Smooth muscle cell (in vitro differentiated cells): ENCODE measurements around the gene CACNA2D3. TPM values are rescaled to one million over a fixed set of nuclear protein-coding genes. Genes with fewer than 3 reads are reported as not detected.

ENCODE experiments used
- DNase-seq: peaks from one replicate; lab custom pipeline; 2025; ENCODE audit not compliant: unreplicated experiment; lab: John Stamatoyannopoulos, UW
- H2AFZ ChIP-seq: fragments of 200-600 bp; sonication (generic); 2 replicates; pipeline ENCODE4 v1.6.0; 2016; ENCODE audit warnings: antibody characterized with exemption, low read depth, mild to moderate bottlenecking
- H3F3A ChIP-seq: fragments of 200-600 bp; sonication (generic); 2 replicates; pipeline ENCODE4 v1.6.0; 2017; ENCODE audit warnings: antibody characterized with exemption, low read depth
- H3K27ac ChIP-seq: fragments of 200-600 bp; sonication (generic); 2 replicates; pipeline ENCODE4 v1.5.1; 2016; ENCODE audit warnings: low read depth, mild to moderate bottlenecking
- H3K27me3 ChIP-seq: fragments of 200-600 bp; sonication (generic); 2 replicates; pipeline ENCODE4 v1.6.1; 2016; ENCODE audit warnings: low read depth, mild to moderate bottlenecking
- H3K36me3 ChIP-seq: fragments of 200-600 bp; sonication (generic); 2 replicates; pipeline ENCODE4 v1.5.1; 2016; ENCODE audit warnings: low read depth
- H3K4me1 ChIP-seq: fragments of 200-600 bp; sonication (generic); 2 replicates; pipeline ENCODE4 v1.5.1; 2016; ENCODE audit warnings: low read depth
- H3K4me2 ChIP-seq: fragments of 200-600 bp; sonication (generic); 2 replicates; pipeline ENCODE4 v1.6.0; 2016; ENCODE audit warnings: mild to moderate bottlenecking
- H3K4me3 ChIP-seq: fragments of 200-600 bp; sonication (generic); 2 replicates; pipeline ENCODE4 v1.5.1; 2016; ENCODE audit warnings: mild to moderate bottlenecking
- H3K79me2 ChIP-seq: fragments of 200-600 bp; sonication (generic); 2 replicates; pipeline ENCODE4 v1.6.0; 2016; ENCODE audit warnings: low read depth, mild to moderate bottlenecking
- H3K9ac ChIP-seq: fragments of 200-600 bp; sonication (generic); 2 replicates; pipeline ENCODE4 v1.6.0; 2016; ENCODE audit warnings: low read depth
- H3K9me3 ChIP-seq: fragments of 200-600 bp; sonication (generic); replicated peaks from 2 replicates; pipeline ENCODE4 v1.5.1; 2016; ENCODE audit warnings: low read depth
- H4K20me1 ChIP-seq: fragments of 200-600 bp; sonication (generic); 2 replicates; pipeline ENCODE4 v1.6.0; 2016; ENCODE audit warnings: low read depth
- WGBS: methylation state at CpG from one replicate; pipeline ENCODE4 v1.1.7; 2016; ENCODE audit warnings: low lambda C conversion rate; 5-methylcytosine and 5-hydroxymethylcytosine counted together
- polyA plus RNA-seq: library from polyadenylated mRNA; unstranded; fragments of >200 nt; fragmentation: Nextera tagmentation; extraction: Ambion mirVana; gene quantifications from 2 replicates; pipeline ENCODE4 v1.2.1, GENCODE V29; 2016
- total RNA-seq: library from RNA; depleted of rRNA; stranded (reverse); fragments of >200 nt; gene quantifications from 2 replicates; pipeline ENCODE4 v1.2.3, GENCODE V29; 2014
- TF ChIP-seq, protein P1 (sequence below): fragments of 200-600 bp; sonication (generic); IDR thresholded peaks from 2 replicates; pipeline ENCODE4 v1.5.1; 2017; ENCODE audit warnings: borderline replicate concordance, mild to moderate bottlenecking, antibody characterized with exemption; ENCODE audit not compliant: insufficient read depth, poor library complexity, severe bottlenecking

Gene CACNA2D3
- total and polyA plus RNA-seq, 2 experiments from 2014 or later: 0.15 to 0.90 TPM

DNA sequence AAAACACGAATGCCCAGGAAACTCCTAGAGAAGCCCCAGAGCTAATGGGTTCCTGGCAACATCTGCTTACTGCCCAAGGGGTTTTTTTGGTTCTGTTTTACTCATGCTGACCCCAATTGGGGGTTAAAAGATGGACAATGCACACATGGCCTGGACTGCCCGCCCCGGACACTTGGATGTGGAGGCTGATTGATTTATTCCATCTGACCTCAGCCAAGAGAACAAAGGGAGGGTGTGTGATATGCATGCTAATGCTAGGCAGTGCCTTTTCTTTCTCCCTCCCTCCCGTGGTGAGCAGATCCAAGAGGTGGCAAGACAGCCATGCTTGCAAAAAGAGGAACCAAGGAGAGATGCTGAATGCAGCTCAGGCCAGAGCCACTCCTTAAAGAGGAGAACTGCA lies 808.8 kb downstream of the CACNA2D3 start:
- H3K4me2 ChIP-seq: no peak overlapping the region
- no peaks in the 10 kb centered on the region for H3K36me3 ChIP-seq
- no peaks in the 10 kb centered on the region for H3K79me2 ChIP-seq
- DNase-seq: no peak
- no peak overlapping the region for H3K4me3 ChIP-seq
- no peak overlapping the region for H2AFZ ChIP-seq
- H3K27me3 ChIP-seq: no peaks in the 10 kb centered on the region
- no peak overlapping the region for H3K9ac ChIP-seq
- TF ChIP-seq, protein P1, sequence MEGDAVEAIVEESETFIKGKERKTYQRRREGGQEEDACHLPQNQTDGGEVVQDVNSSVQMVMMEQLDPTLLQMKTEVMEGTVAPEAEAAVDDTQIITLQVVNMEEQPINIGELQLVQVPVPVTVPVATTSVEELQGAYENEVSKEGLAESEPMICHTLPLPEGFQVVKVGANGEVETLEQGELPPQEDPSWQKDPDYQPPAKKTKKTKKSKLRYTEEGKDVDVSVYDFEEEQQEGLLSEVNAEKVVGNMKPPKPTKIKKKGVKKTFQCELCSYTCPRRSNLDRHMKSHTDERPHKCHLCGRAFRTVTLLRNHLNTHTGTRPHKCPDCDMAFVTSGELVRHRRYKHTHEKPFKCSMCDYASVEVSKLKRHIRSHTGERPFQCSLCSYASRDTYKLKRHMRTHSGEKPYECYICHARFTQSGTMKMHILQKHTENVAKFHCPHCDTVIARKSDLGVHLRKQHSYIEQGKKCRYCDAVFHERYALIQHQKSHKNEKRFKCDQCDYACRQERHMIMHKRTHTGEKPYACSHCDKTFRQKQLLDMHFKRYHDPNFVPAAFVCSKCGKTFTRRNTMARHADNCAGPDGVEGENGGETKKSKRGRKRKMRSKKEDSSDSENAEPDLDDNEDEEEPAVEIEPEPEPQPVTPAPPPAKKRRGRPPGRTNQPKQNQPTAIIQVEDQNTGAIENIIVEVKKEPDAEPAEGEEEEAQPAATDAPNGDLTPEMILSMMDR: no peak
- H3K9me3 ChIP-seq: no peaks in the 10 kb centered on the region
- 71% methylated on average over 4 of the region's 4 CpGs for WGBS
- H3F3A ChIP-seq: no peaks in the 10 kb centered on the region
- no peaks in the 10 kb centered on the region for H4K20me1 ChIP-seq
- H3K27ac ChIP-seq: no peak overlapping the region
- H3K4me1 ChIP-seq: peaks cover 9% of the 10 kb centered on the region

DNA sequence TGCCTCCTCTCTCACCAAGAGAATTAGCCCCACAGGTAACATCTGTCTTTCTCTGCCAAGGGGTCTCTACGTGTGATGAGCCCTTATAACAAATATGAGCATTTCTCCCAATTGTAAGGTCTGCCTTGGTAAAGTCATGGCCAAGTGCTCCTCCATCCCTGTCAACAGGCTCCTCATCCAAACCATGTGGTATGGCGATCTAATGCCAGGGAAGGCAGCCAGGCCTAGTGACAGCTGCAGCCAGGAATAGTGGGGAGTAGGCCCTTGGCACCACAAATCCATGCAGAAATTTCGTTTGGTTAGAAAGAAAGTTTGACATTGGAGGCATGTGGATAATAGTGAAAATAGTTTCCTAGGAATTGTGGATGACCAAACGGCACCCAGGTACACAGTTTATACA lies 810.3 kb downstream of the CACNA2D3 start:
- no peak overlapping the region for H3K4me3 ChIP-seq
- H3K36me3 ChIP-seq: no peaks in the 10 kb centered on the region
- H3K79me2 ChIP-seq: no peaks in the 10 kb centered on the region
- DNase-seq: no peak
- H3K9me3 ChIP-seq: no peaks in the 10 kb centered on the region
- H3K4me1 ChIP-seq: peaks cover 9% of the 10 kb centered on the region
- H3F3A ChIP-seq: no peaks in the 10 kb centered on the region
- WGBS: 91% methylated on average over 4 of the region's 4 CpGs
- H3K9ac ChIP-seq: no peak overlapping the region
- no peak overlapping the region for H3K27ac ChIP-seq
- no peak overlapping the region for H2AFZ ChIP-seq
- TF ChIP-seq, protein P1: no peak
- H4K20me1 ChIP-seq: no peaks in the 10 kb centered on the region
- no peak overlapping the region for H3K4me2 ChIP-seq
- H3K27me3 ChIP-seq: no peaks in the 10 kb centered on the region

DNA sequence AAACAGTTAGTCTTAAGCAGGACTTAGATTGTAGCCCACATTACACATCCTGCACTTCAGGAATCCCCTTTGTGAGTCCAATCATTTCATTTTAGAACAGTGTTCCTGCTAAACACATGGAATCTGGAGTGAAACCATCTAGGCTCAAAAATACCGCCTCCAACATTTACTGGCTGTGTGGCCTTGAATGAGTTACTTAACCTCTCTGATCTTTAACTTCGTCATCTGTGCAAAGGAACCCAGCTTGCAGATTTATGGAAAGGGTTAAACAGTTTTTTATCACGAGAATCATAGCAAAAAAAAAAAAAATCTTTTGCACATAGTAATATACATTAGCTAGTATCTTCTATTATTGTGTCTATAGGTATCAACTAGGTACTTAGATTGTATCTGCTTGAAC lies 813.5 kb downstream of the CACNA2D3 start:
- TF ChIP-seq, protein P1: no peak
- 91% methylated on average over 3 of the region's 3 CpGs for WGBS
- no peak for DNase-seq

DNA sequence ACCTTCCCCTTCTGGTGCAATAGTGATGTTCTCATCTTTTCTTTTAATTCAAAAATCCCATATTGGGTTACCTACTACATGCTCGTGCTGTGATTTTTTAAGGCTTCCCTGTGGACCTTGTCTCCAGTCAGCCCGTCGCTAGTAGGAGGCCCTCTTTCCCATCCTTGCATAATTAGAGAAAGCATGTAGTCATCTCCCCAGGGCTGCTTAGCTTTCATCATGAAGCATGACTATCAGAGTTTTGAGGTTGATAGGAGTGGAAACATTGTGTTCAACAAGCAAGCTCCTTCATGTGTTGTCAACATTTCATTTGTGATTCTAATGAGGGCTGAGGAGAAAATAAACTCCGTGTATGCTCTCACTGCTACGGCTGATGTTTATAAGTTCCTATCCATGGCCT lies 814.2 kb downstream of the CACNA2D3 start:
- Histone ChIP-seq H3K27me3 (no peaks in the 10 kb centered on the region), H3K9ac (no peak overlapping the region), H3K4me1 (peaks cover under 1% of the 10 kb centered on the region), H3K9me3 (no peaks in the 10 kb centered on the region), H3K27ac (no peak overlapping the region), H3K79me2 (no peaks in the 10 kb centered on the region), H3K4me2 (no peak overlapping the region), H3F3A (no peaks in the 10 kb centered on the region), H3K4me3 (no peak overlapping the region), H2AFZ (no peak overlapping the region), H3K36me3 (no peaks in the 10 kb centered on the region), H4K20me1 (no peaks in the 10 kb centered on the region)
- DNase-seq: no peak
- TF ChIP-seq, protein P1: no peak
- 59% methylated on average over 5 of the region's 5 CpGs for WGBS

More for the DNA sequence above, 813.5 kb downstream of the CACNA2D3 start:
- H3K9ac ChIP-seq: no peak overlapping the region
- H3K79me2 ChIP-seq: no peaks in the 10 kb centered on the region
- no peak overlapping the region for H3K4me3 ChIP-seq
- H3K9me3 ChIP-seq: no peaks in the 10 kb centered on the region
- no peaks in the 10 kb centered on the region for H3K36me3 ChIP-seq
- no peaks in the 10 kb centered on the region for H3F3A ChIP-seq
- H2AFZ ChIP-seq: no peak overlapping the region
- H3K4me2 ChIP-seq: no peak overlapping the region
- H4K20me1 ChIP-seq: no peaks in the 10 kb centered on the region
- peaks cover 3% of the 10 kb centered on the region for H3K4me1 ChIP-seq
- H3K27me3 ChIP-seq: no peaks in the 10 kb centered on the region
- H3K27ac ChIP-seq: no peak overlapping the region
